GM23338 (cell line): ENCODE results near the gene KCNB1. TPM values are rescaled to one million over a fixed set of nuclear protein-coding genes. Genes with fewer than 3 reads are reported as not detected.

Experiments
- ATAC-seq: fragments of 200-7000 bp; cut with Tn5 transposase; 3 replicates; pipeline ENCODE4 v1.9.1; 2020
- DNase-seq: peaks from one replicate; pipeline ENCODE4 v3.0.0-alpha.2; 2015; ENCODE audit warnings: low spot score
- H2AFZ ChIP-seq: fragments of 200-600 bp; sonication (generic); 2 replicates; pipeline ENCODE4 v1.8.0; 2016; ENCODE audit warnings: antibody characterized with exemption, mild to moderate bottlenecking, moderate library complexity
- H3F3A ChIP-seq: fragments of 200-600 bp; sonication (generic); replicated peaks from 2 replicates; pipeline ENCODE4 v1.8.0; 2017; ENCODE audit warnings: antibody characterized with exemption, mixed run types, low read depth
- H3K27ac ChIP-seq: fragments of 200-600 bp; sonication (generic); 2 replicates; pipeline ENCODE4 v1.6.1; 2016; ENCODE audit warnings: low read depth
- H3K27me3 ChIP-seq: fragments of 200-600 bp; sonication (generic); 2 replicates; pipeline ENCODE4 v1.8.0; 2016; ENCODE audit warnings: mild to moderate bottlenecking, mixed run types, moderate library complexity; ENCODE audit not compliant: insufficient read depth
- H3K36me3 ChIP-seq: fragments of 200-600 bp; sonication (generic); 2 replicates; pipeline ENCODE4 v1.8.0; 2016; ENCODE audit warnings: mild to moderate bottlenecking; ENCODE audit not compliant: insufficient read depth
- H3K4me1 ChIP-seq: fragments of 200-600 bp; sonication (generic); 2 replicates; pipeline ENCODE4 v1.8.0; 2016; ENCODE audit warnings: mild to moderate bottlenecking, moderate library complexity; ENCODE audit not compliant: insufficient read depth
- H3K4me2 ChIP-seq: fragments of 200-600 bp; sonication (generic); 2 replicates; pipeline ENCODE4 v1.7.1; 2017; ENCODE audit warnings: mixed run types
- H3K4me3 ChIP-seq: fragments of 200-600 bp; sonication (generic); 2 replicates; pipeline ENCODE4 v1.6.1; 2016; ENCODE audit warnings: mixed run types
- H3K79me2 ChIP-seq: fragments of 200-600 bp; sonication (generic); replicated peaks from 2 replicates; pipeline ENCODE4 v1.8.0; 2017; ENCODE audit warnings: mild to moderate bottlenecking; ENCODE audit not compliant: insufficient read depth
- H3K9me2 ChIP-seq: fragments of 200-600 bp; sonication (generic); 2 replicates; pipeline ENCODE4 v1.8.0; 2017; ENCODE audit not compliant: insufficient read depth
- H4K20me1 ChIP-seq: fragments of 200-600 bp; sonication (generic); replicated peaks from 2 replicates; pipeline ENCODE4 v1.8.0; 2017; ENCODE audit warnings: mild to moderate bottlenecking; ENCODE audit not compliant: insufficient read depth
- H3K27ac Mint-ChIP-seq: 2 replicates; pipeline ENCODE4 v1.8.0; 2020; ENCODE audit warnings: inconsistent platforms, mild to moderate bottlenecking, moderate library complexity, mixed read lengths
- H3K27me3 Mint-ChIP-seq: 3 replicates; pipeline ENCODE4 v1.8.0; 2022; ENCODE audit warnings: low read depth, mild to moderate bottlenecking, moderate library complexity, mixed read lengths, inconsistent platforms; ENCODE audit not compliant: insufficient read depth, poor library complexity
- H3K36me3 Mint-ChIP-seq: 3 replicates; pipeline ENCODE4 v1.8.0; 2021; ENCODE audit warnings: low read depth, mild to moderate bottlenecking, inconsistent platforms, moderate library complexity, mixed read lengths
- H3K4me1 Mint-ChIP-seq: 3 replicates; pipeline ENCODE4 v1.8.0; 2020; ENCODE audit warnings: mild to moderate bottlenecking, inconsistent platforms, mixed read lengths
- H3K4me3 Mint-ChIP-seq: 3 replicates; pipeline ENCODE4 v1.8.0; 2021; ENCODE audit warnings: moderate library complexity, mild to moderate bottlenecking, inconsistent platforms, mixed read lengths
- H3K9me3 Mint-ChIP-seq: 3 replicates; pipeline ENCODE4 v1.8.0; 2020; ENCODE audit warnings: moderate library complexity, mild to moderate bottlenecking, inconsistent platforms, mixed read lengths
- CREB1 ChIP-seq: fragments of 250-450 bp; sonication (Bioruptor Pico); IDR thresholded peaks from 2 replicates; pipeline ENCODE4 v1.5.0; 2020; ENCODE audit warnings: low read depth, mild to moderate bottlenecking, moderate library complexity
- ETS1 ChIP-seq: IDR thresholded peaks from 2 replicates; pipeline ENCODE4 v1.6.1; 2016; ENCODE audit warnings: antibody characterized with exemption
- EZH2 ChIP-seq: fragments of 200-600 bp; sonication (generic); IDR thresholded peaks from one replicate; pipeline ENCODE4 v1.8.0; 2017; ENCODE audit warnings: antibody characterized with exemption, mild to moderate bottlenecking, low read depth; ENCODE audit not compliant: unreplicated experiment
- JUNB ChIP-seq: IDR thresholded peaks from one replicate; pipeline ENCODE4 v1.6.1; 2016; ENCODE audit warnings: antibody characterized with exemption; ENCODE audit not compliant: unreplicated experiment
- NANOG ChIP-seq: IDR thresholded peaks from 2 replicates; pipeline ENCODE4 v1.6.1; 2016; ENCODE audit warnings: antibody characterized with exemption, borderline replicate concordance
- REST ChIP-seq: IDR thresholded peaks from one replicate; pipeline ENCODE4 v1.6.1; 2018; ENCODE audit warnings: antibody characterized with exemption; ENCODE audit not compliant: unreplicated experiment
- ZNF114 ChIP-seq: fragments of 250-450 bp; sonication (Bioruptor Pico); IDR thresholded peaks from 2 replicates; pipeline ENCODE4 v1.5.0; 2020; ENCODE audit warnings: mild to moderate bottlenecking, moderate library complexity
- ZNF331 ChIP-seq: fragments of 250-450 bp; sonication (Bioruptor Pico); IDR thresholded peaks from 2 replicates; pipeline ENCODE4 v1.5.0; 2020; ENCODE audit warnings: low read depth, mild to moderate bottlenecking, moderate library complexity
- ZNF462 ChIP-seq: fragments of 250-450 bp; sonication (Bioruptor Pico); IDR thresholded peaks from 2 replicates; pipeline ENCODE4 v1.5.0; 2020; ENCODE audit warnings: mild to moderate bottlenecking, moderate library complexity
- polyA plus RNA-seq: library from polyadenylated mRNA; unstranded; fragments of >200 nt; fragmentation: Nextera tagmentation; extraction: Ambion mirVana; gene quantifications from 2 replicates; pipeline ENCODE4 v1.2.1, GENCODE V29; 2016
- total RNA-seq: library from RNA; depleted of rRNA; stranded (reverse); fragments of >200 nt; shearing (Covaris generic); gene quantifications from 2 replicates; pipeline ENCODE4 v1.2.3, GENCODE V29; 2014

The KCNB1 gene
- total and polyA plus RNA-seq, 2 experiments from 2014 or later, result 0.28 to 0.29 TPM

GRCh38 chr20:49336786-49337185 is 145.7 kb downstream of the KCNB1 start:
- Mint-ChIP-seq H3K36me3 (no peaks in the 10 kb centered on the region; the same call in 2 of the 3 replicates), H3K27ac (no peak overlapping the region)

GRCh38 chr20:49335476-49335875 is 147.0 kb downstream of the KCNB1 start:
- no peak overlapping the region for H3K4me2 ChIP-seq
- no peak overlapping the region for H3K4me3 ChIP-seq
- H3K79me2 ChIP-seq, result no peaks in the 10 kb centered on the region
- peaks cover 8% of the 10 kb centered on the region for H3K27me3 Mint-ChIP-seq
- no peaks in the 10 kb centered on the region for H3K36me3 ChIP-seq
- no peak for ATAC-seq
- H3K4me3 Mint-ChIP-seq, result no peak overlapping the region
- H4K20me1 ChIP-seq, result no peaks in the 10 kb centered on the region
- H3F3A ChIP-seq, result no peaks in the 10 kb centered on the region
- no peaks in the 10 kb centered on the region for H3K4me1 Mint-ChIP-seq
- no peak for DNase-seq
- no peaks in the 10 kb centered on the region for H3K9me2 ChIP-seq
- H3K9me3 Mint-ChIP-seq, result no peaks in the 10 kb centered on the region
- no peaks in the 10 kb centered on the region for H3K4me1 ChIP-seq
- H3K27ac ChIP-seq, result no peak overlapping the region
- H2AFZ ChIP-seq, result no peak overlapping the region
- no peaks in the 10 kb centered on the region for H3K27me3 ChIP-seq
- no peak overlapping the region for H3K27ac Mint-ChIP-seq
- no peaks in the 10 kb centered on the region; the same call in 2 of the 3 replicates for H3K36me3 Mint-ChIP-seq
- TF ChIP-seq ZNF462 (CRISPR knock-in tag) (no peak), ZNF114 (CRISPR knock-in tag) (no peak), ETS1 (no peak), EZH2 (no peak), JUNB (no peak), NANOG (no peak), REST (no peak), ZNF331 (CRISPR knock-in tag) (no peak)

More at GRCh38 chr20:49336786-49337185, 145.7 kb downstream of the KCNB1 start:
- H3K36me3 ChIP-seq, result no peaks in the 10 kb centered on the region
- no peak overlapping the region for H3K4me2 ChIP-seq
- H3K9me3 Mint-ChIP-seq, result no peaks in the 10 kb centered on the region
- H3F3A ChIP-seq, result no peaks in the 10 kb centered on the region
- TF ChIP-seq ZNF114 (CRISPR knock-in tag) (no peak), CREB1 (CRISPR knock-in tag) (no peak), ZNF331 (CRISPR knock-in tag) (no peak), EZH2 (no peak)
- no peaks in the 10 kb centered on the region for H3K27me3 ChIP-seq
- ATAC-seq (no peak), DNase-seq (no peak)
- H3K27me3 Mint-ChIP-seq, result peaks cover 7% of the 10 kb centered on the region
- no peaks in the 10 kb centered on the region for H3K4me1 ChIP-seq
- H3K4me3 ChIP-seq, result no peak overlapping the region
- H3K4me3 Mint-ChIP-seq, result no peak overlapping the region
- H2AFZ ChIP-seq, result no peak overlapping the region
- no peaks in the 10 kb centered on the region; the same call in 1 of the 2 replicates for H4K20me1 ChIP-seq
- no peaks in the 10 kb centered on the region for H3K79me2 ChIP-seq
- no peak overlapping the region for H3K27ac ChIP-seq
- H3K9me2 ChIP-seq, result no peaks in the 10 kb centered on the region
- H3K4me1 Mint-ChIP-seq, result no peaks in the 10 kb centered on the region
